Neural progenitor cell (in vitro differentiated cells): ENCODE measurements around the gene METTL23.

Experiments used
- CTCF ChIP-seq: fragments of 200-600 bp; sonication (generic); IDR thresholded peaks from 2 replicates; pipeline ENCODE4 v1.5.1; 2017; ENCODE audit warnings: antibody characterized with exemption, mild to moderate bottlenecking
- EZH2 ChIP-seq: fragments of 200-600 bp; sonication (generic); IDR thresholded peaks from 2 replicates; pipeline ENCODE4 v1.6.1; 2017; ENCODE audit warnings: antibody characterized with exemption, mild to moderate bottlenecking, moderate library complexity
- EZH2phosphoT487 ChIP-seq: fragments of 200-600 bp; sonication (generic); IDR thresholded peaks from 2 replicates; pipeline ENCODE4 v1.6.1; 2017; ENCODE audit warnings: antibody characterized with exemption

- TF ChIP-seq CTCF, result no peak
- no peak for TF ChIP-seq EZH2
- no peak for TF ChIP-seq EZH2phosphoT487
These were observed 16.3 kb downstream of the METTL23 start for GRCh38 chr17:76742958-76743357.
